HG02623 (cell line): Measurements from ENCODE around the gene BANF2.
A peak's percentile ranks its signal among the peaks of the same experiment; 100 is the strongest.
"Not testable (repeated sequence)": the region's sequence is repeated elsewhere in the genome, so short reads cannot be mapped to it uniquely, and the experiment has no call there.

Experiments used
- ATAC-seq: cut with Tn5 transposase; IDR thresholded peaks from one replicate; pipeline ENCODE4 v1.9.1; 2021; ENCODE audit warnings: moderate library complexity; ENCODE audit not compliant: unreplicated experiment

Gene BANF2

DNA sequence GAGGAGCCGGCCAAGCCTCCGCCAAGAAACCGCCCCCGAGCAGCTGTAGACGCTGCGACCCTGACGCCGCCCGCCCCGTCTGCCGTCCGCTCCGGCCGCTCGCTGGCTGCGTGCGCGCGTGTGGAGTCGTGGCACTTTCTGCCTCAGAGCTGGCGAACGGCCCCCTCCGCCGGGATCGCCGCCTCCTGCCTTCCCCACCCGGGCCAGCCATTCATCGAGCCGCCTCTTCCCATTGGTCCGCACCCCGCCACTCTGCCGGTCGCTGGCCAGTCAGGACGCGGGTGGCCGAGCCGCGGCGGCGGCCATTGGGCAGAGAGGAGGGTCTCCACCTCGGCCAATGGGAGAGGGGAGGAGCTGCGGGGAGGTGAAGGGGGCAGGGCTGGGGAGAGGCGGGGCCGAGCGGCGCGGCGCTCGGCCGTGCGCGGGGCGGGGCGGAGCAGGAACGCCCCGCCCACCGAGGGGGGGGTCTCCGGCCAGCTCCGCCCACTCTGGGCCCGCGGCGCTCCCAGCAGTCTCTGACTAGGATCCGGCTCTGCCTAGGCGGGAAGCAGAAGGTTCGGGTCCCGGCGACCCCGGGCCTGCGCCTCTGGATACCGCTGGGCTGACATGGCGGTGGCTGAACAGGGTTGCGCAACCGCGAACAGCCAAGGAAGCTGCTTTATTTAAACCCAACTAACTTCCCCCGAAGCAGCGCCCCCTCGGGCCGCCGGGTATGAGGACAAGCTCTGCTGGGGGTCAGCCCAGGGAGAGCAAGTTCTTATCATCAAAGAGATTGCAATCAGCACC, 17.5 kb upstream of the BANF2 start, which contains the start of gene RRBP1:
RRBP1 (minus strand) TSS at position 140 of the 786 bp plus-strand sequence. CDS start 21,735 bp downstream, outside the sequence.
- peak; percentile 89 for ATAC-seq

DNA sequence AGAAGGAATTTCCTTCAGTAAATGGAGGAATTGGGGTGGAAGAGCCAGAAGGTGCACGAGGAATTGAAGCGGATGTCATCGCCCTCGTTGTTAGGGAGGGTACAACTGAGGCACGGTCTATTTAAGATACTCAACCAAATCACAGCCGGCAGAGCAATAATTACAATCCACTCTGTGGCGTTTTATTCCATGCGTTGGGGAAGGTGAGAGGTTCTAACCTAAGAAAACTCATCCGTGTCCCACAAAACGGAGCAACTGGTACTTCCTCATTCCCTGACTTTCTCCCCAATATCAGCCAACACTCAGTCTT, 16.9 kb upstream of the BANF2 start:
- ATAC-seq: no peak

DNA sequence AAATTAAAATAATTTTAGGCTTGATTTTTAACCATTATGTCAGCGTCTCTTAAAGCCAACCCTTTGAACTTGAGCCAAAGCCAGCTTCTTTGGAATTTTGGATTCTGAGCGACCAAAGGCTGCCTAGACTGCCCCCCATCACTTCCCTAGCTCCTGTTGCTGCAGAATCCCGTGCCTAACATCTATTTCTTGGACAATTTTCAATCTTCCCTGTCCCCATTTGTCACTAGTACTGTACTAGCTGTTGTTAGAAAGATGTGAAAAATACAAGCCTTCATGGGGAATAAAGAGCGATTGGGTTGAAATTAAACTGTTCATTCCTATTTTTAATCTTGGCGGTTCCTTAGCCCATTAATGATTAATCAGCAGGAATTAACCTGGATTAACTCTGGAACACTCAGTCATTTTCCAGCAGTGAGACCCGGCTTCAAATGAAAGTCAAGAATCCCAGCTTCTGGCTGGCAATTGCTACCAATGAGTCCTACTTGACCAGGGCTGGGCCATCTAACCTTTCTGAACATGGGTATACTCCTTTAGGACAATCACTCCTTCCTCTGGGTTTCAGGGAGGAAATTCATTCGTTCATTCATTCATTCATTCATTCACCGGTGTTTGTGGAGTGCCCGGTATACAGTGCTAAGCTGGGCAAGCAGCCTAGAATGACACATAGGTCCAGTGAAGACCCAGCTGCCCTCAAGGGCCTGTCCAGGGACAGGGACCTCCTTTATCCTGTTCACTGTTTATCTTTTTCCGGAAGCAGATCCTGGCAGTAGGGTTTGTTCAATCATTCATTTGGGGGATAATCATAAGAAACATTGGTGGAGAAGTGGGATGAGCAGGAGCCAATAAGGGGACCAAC, 16.3 kb upstream of the BANF2 start:
- no peak for ATAC-seq

DNA sequence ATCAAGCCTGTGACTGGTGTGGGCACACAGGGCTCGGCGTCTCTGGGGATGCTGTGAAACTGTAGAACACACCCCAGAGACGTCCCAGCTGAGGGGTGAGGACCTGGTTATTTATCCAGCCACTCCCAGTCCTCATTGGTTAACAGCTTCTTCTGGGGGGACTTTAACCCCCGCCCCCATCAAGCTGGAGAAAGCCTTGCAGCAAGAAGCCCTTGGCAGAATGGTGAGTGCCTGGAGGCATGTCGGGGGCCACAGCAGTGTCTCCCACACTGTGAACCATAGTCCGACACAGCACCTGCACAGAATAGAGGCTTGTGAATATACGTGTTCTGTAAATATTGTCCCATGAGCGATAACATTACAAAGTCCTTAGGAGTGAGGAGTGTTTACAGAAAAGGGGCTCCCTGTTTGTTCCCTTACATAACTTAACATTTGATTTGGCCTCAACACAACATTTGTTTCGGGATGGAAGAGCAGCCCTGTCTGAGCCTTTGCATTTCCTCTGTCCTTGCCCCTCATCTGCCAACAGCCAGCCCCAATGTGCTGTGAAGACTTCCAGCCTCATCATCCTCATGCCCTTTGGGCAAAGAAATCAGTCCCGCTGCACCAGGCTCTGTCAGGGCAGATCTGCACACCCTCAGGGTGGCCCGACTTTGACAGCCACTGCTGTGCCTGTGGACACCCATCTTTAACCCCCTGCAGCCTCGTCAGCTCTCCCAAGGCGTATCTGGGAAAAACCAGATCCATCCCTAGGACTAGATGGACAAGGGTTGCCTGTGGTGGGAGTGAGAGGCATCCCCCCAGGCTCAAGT, 15.5 kb upstream of the BANF2 start:
- no peak for ATAC-seq

DNA sequence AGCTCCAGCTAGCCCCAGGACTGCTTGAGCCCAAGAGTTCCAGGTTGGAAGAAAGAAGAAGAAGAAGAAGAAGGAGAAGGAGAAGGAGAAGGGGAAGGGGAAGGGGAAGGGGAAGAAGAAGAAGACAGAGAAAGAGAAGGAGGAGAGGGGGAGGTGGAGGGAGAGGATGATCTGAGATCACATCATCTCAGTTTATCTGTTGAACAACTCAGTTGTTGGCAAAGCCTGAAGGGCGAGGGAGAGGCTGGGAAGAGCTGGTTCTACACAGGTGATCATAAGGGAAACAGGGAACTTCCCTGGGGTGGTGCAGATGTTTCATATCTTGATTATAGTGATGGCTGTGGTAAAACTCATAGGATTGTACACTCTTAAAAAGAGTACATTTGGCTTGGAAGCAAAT, 14.6 kb upstream of the BANF2 start:
- ATAC-seq: no peak

DNA sequence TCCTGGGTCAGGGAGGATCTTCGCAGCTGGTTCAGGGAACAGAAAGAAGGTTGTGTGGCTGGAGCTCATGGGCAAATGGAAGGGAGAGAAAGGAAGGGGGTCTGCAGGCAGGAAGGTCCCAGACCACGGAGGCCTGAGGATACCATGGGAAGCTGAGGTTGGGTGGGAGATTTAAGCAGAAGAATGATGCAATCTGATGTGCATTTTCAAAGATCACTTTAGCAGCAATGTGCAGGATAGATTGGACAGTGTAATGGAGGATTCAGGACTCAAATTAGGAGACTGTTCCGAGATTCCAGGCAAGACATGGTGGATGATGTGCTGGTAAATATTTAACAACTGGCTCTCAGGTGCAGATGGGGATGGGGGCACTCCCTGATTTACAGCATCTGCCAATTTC, 12.0 kb upstream of the BANF2 start:
- no peak for ATAC-seq

DNA sequence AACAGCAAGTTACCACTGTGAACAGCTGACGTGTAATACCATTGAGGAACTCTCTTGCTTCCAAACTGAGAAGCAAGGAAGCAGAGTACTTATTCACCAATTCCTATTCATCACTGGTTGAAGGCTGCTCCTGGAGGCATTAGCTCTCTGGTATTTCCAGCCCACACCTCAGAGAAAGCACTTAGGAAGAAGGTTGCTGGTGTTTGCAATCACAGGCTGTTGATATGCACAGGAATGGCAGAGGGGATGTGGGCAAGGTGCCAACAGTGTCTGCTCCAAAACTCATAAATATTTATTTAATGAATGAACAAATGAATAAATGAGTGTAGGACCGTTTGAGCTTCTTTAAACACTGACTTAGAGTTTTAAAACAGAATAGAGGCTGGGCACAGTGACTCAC, 10.8 kb upstream of the BANF2 start:
- no peak for ATAC-seq

DNA sequence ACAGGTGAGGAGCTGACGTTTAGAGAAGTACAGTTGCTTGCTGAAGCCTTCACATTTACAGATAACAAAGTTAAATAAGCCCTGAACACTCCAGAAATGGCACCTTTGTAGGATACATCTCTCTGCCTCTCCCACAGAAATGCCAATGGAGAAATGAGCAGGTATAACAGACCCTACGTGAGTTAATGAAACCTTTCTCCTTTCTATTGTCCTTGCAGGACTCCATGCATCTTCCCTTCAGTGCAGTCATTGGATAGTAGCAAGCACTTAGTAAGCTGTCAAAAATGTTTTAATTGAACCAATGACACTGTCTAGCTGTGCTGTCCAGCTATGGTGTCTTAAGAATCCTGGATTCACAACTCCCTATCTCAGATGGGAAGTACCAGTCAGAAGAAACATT, 9.6 kb upstream of the BANF2 start:
- ATAC-seq: no peak

DNA sequence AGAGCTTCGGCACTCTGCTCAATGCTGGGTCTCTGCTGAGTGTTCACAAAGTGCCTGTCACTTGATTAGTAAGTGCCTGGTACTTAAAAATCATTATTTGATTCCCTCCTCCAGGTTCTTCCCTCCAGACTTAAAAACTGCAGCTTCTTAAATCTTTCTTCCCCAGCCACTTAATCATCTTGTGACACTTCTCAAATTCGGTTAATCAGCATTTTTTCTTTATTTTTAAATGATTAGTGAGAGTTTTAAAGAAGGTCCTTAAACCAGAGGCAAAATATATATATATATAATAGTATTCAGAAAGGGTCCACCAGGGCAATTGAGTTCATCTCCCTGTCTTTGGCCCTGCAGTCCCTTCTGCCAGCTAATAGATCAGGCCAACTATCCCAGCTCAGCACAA, 8.0 kb upstream of the BANF2 start:
- ATAC-seq: no peak

DNA sequence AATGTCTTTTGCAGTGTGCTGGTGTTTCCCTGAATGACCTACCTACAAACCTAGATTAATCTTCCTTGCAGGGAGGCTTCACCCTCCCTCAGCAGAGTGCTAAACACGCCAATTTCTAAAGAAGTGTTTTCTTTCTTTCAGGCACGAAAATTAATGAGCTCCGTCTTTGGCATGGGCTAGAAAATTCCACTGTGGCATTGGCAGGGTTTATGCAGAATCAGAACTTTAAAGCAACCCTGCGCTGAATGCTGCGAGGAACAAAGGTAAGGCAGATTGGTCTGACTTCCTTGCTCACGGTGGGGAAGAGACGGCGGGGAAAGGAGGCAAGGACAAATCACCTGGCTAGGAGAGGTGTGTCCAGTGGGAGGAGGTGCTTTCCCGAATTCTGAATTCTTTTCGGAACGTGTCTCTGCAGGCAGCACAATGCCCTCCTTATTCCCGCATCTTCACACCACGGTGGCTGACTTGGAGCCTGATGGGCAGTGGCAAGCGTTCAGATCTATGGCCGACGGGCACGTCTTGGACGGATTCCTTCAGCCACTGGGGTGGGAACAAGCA, 6.2 kb upstream of the BANF2 start:
- no peak for ATAC-seq

DNA sequence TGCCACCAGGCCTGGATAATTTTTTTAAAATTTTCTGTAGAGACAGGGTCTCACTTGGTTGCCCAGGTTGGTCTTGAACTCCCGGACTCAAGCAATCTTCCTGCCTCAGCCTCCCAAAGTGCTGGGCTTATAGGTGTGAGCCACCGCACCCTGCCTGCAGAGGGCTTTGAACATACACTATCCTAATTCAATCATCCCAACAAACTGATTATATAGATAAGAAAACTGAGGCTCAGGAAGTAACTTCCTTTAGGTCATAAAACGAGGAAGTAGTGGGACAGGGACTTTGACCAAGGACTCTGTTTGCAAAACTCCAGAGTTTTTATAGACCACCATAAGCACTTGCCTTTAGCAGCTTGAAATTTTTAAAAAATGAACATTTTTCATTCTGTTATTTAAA, 5.0 kb upstream of the BANF2 start:
- ATAC-seq: no peak

DNA sequence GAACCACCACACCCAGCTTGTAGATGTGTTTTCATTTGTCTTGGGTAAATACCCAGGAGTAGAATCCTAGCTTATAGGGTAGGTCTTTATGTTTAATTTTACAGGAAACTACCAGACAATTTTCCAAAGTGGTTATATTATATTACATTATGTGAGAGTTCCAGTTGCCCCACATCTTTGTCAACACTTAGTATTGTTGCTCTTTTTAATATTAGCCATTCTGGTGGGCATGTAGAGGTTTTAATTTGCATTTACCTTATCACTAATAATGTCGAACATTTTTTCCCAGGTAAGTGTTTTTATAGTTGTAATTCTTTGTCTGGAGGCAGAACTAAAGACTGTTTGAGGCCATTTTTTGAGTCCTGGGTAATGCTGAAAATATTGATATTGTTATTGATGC, 3.5 kb upstream of the BANF2 start:
- ATAC-seq: no peak

DNA sequence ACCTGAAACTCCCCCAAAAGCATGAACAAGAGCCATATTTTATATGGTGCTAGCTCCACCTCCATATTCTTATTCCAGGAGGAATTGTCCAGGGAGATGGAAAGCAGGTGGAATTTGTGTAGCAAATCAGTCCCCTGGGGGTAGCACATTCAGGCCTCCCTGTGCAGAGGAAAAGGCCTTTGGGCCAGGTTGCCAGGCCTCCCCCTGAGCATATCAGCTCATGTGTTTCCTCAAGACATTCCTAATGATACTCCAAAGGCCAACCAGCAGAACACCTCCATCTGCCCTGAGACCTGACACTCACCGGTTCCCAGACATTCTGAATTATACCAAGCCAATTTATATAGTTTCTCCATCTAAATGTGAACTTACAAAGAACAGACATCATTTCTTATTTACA, 2.6 kb upstream of the BANF2 start:
- ATAC-seq: no peak

DNA sequence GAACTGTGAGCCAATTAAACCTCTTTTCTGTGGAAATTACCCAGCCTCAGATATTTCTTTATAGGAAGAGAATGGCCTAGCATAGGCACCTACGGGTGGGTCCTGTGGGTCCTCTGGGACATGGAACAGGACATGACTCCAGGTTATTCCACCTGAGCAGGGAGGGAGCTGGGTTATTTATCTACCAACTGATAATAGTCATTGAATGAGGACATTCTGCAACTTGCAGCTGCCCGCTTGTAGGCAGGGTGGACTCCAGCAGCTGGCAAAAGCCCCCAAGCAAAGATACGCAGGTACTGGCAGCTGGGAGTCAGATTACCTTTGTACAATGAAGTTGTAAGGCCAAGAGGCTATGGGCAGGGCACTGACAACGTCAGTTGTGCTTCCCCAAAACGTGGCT, 1.4 kb upstream of the BANF2 start:
- ATAC-seq: no peak

DNA sequence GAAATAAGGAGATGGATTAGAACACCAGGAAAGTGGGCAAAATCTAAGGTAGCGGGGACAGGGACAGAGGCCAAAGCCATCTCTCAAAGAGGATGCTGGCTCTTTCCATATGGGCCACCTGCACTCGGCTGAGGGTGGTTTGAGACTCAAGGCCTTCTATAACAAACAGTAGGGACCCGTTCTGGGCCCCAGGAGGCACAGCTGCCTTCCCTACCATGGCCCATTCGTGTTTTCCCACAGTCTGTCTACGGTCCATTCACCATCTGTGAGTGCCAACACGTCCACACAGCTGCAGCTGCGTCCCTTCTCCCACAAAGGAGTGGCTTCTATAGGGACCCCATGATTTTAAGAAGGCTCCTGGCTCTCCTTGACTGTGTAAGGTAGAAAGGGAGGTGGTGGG, 871 bp downstream of the BANF2 start:
- no peak for ATAC-seq

DNA sequence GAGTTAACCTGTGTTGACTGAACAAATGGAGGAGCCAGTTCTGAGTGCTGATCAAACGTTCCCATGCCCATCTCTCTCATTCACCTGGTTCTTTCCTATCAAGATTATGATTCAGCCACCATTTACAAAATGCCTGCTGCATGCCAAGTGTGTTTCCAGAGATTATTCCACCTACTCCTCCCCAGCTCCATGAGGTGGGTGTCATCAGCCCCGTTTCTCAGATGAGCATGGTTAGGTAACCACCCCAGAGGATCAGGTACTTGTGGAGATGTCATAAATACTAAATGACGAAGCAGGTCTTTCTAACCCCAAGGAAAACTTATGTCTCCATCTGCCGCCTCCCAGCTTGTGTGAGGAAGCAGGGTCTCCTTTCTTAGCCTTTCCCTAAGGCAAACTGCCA, 2.1 kb downstream of the BANF2 start:
- no peak for ATAC-seq

DNA sequence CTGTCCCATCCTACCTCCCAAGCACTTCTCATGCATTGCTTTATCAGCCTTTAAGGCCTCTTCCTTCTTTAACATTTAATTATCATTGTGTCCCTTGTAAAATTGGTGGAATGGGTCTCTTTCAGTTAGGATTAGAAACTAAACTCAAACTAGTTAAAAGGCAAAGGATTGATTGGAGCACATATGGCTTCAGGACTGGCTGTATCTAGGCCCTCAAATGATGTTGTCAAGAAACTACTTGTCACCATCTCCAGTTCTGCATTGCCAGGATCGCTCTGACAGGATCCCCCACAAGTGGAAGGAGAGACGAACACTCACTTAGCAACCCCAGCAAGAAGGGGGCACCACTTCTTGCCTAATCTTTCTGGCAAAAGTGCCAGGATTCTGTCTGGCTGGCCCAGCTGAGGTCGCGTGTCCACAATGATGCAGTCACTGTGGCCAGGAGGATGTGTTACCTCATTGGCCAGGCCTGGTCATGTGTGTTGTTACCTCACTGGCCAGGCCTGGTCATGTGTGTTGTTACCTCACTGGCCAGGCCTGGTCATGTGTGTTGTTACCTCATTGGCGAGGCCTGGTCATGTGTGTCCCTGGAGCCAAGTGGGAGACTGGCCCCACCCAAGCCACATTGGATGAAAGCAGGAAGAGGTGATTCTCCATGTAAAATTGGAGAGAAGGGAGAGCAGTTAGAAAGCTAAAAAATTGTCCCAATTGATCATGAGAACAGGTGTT, 5.0 kb downstream of the BANF2 start:
- no peak for ATAC-seq

DNA sequence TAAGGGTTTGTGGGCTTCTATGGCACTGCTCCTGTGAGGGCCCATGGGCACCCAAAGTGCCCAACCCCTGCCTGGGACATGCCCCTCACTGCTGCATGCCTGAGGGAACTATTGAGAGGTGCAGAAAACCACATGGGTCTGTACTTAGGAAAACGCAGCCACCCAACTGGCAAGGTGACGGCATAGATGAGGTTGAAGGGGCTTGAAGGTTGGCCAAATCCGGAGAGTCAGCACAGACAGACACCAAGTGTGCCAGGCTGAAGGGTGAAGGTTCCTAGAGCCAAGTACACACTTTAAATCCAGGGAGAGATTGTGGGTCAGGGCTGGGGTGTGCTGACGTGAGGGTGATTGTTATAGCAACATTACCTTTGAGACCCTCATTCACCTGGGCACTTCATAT, 6.2 kb downstream of the BANF2 start:
- ATAC-seq: no peak

DNA sequence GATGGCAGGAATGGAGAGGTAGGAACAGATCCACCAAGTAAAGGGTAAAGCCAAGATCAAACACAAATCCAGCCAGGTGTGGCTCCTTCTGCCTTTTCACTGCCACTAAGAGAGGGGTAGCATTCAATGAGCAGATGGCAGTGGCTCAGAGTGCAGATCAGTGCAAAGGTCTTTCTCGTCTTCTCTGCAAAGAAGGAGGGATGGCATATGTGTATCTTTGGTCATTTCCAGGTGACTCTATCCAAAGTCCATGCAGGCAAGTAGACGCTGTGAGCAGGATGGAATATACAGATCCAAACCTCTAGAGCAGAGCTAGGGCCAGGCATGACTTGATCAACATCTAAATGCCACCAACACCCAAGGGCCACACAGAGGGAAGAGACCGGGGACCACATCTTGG, 6.9 kb downstream of the BANF2 start:
- ATAC-seq: no peak

DNA sequence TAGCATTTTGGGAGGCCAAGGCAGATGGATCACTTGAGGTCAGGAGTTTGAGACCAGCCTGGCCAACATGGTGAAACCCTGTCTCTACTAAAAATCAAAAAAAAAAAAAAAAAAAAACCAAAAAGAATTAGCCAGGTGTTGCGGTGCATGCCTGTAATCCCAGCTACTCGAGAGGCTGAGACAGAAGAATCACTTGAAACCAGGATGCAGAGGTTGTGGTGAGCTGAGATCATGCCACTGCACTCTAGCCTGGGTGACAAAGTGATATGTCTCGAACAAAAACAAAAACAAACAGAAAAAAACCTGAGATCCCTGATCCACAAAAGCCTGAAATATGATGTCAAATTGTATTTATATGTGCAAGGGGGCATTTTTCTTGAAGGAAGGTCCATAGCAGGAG, 8.2 kb downstream of the BANF2 start:
- ATAC-seq: not testable (repeated sequence)
